Measurements from ENCODE around the gene SPATA2L. TPM values are rescaled to one million over a fixed set of nuclear protein-coding genes. Genes with fewer than 3 reads are reported as not detected.

The SPATA2L gene
- total and polyA plus RNA-seq, 2 of the 8 experiments (the other 6 are each of a cell fraction or from before 2014, with no cell fraction given) = 9.3 to 12.5 TPM

DNA sequence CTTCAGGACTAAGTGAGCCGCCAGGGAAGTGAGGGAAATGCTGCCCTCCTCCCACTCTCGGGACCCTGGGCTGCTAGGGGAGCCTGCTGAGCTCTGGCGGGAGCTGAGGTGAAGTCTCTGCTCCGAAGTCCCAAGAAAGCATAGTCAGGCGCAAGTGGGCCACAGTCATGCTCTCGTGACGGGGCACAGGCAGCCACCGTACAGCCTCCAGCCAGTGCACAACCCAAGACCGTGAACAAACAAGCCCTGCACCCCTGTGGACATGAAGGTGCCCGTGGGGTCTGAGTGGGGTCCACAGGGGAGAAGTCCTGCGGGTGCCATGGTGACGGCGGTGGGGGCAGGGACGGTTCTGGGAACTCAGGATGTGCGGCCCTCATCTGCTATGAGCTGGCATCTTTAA is 44.5 kb upstream of the SPATA2L start:
- Histone ChIP-seq H3K4me1 (replicated peaks in 1 of 4; ENCODE audit: control insufficient read depth in 3 of 4, insufficient read depth in 4 of 4, low read length in 3 of 4) (no peaks in the 10 kb centered on the region), H4K20me1 (replicated peaks in 1 of 2; ENCODE audit: control insufficient read depth in 1 of 2, insufficient read depth in 2 of 2, low read length in 2 of 2) (peaks cover 1 to 12% of the 10 kb centered on the region in 2 experiments), H3K27me3 (replicated peaks in 1 of 4; ENCODE audit: control insufficient read depth in 3 of 4, extremely low read depth in 1 of 4, insufficient read depth in 3 of 4, low read length in 3 of 4) (no peaks in the 10 kb centered on the region), H3K79me1 (ENCODE audit: low read depth, low read length) (peaks cover 2% of the 10 kb centered on the region; the same call in 1 of the 2 replicates), H4K91ac (replicated peaks; ENCODE audit: insufficient read length, low read length) (no peak overlapping the region), H3K56ac (replicated peaks; ENCODE audit: insufficient read length, low read depth, low read length) (no peak overlapping the region), H2BK20ac (ENCODE audit: low read length) (no peak overlapping the region), H3K23me2 (ENCODE audit: low read depth, low read length) (no peaks in the 10 kb centered on the region), H2AK5ac (ENCODE audit: low read depth, low read length) (no peak overlapping the region), H3K9me3 (ENCODE audit: insufficient read depth in 2 of 2, low read depth in 1 of 2, low read length in 1 of 2) (no peaks in the 10 kb centered on the region), H3K79me2 (ENCODE audit: control insufficient read depth in 1 of 2, insufficient read depth in 2 of 2, low read length in 2 of 2) (no peaks in the 10 kb centered on the region), H4K5ac (ENCODE audit: insufficient read length, low read depth, low read length) (no peak overlapping the region), H3K27ac (ENCODE audit: low read depth, low read length) (no peak overlapping the region), H3K4ac (replicated peaks; ENCODE audit: insufficient read length, low read depth, low read length) (no peak overlapping the region), H2BK12ac (ENCODE audit: low read depth, low read length) (no peak overlapping the region), H3K9ac (replicated peaks in 1 of 4; ENCODE audit: extremely low read depth in 1 of 4, low read depth in 3 of 4, low read length in 3 of 4) (no peak overlapping the region), H3K14ac (ENCODE audit: insufficient read length) (no peak overlapping the region), H3K23ac (ENCODE audit: insufficient read length) (no peak overlapping the region), H2AFZ (ENCODE audit: low read length) (no peak overlapping the region), H2BK120ac (replicated peaks; ENCODE audit: low read depth, low read length) (no peak overlapping the region), H3K4me3 (ENCODE audit: extremely low read depth in 1 of 4, insufficient read depth in 2 of 4, low read depth in 3 of 4, low read length in 4 of 4) (no peak overlapping the region), H2BK5ac (ENCODE audit: low read depth, low read length) (no peak overlapping the region), H2BK15ac (ENCODE audit: low read length) (no peak overlapping the region), H3K18ac (ENCODE audit: extremely low read depth, low read length) (no peak overlapping the region), H4K8ac (ENCODE audit: extremely low read depth, insufficient read depth, low read length) (no peak overlapping the region), H3K36me3 (ENCODE audit: control insufficient read depth in 2 of 4, insufficient read depth in 4 of 4, low read length in 3 of 4) (peaks cover 24 to 61% (median 51%) of the 10 kb centered on the region in 4 experiments), H3K4me2 (ENCODE audit: insufficient read depth in 1 of 2, low read depth in 2 of 2, low read length in 2 of 2) (no peak overlapping the region)
- no peak for TF ChIP-seq TAF1 (IDR thresholded peaks at IDR 0.05; ENCODE audit: low read depth, low read length)
- no peak for TF ChIP-seq EGR1 (IDR thresholded peaks at IDR 0.05; ENCODE audit: borderline replicate concordance, low read depth, low read length)
- TF ChIP-seq GABPA (IDR thresholded peaks at IDR 0.05; ENCODE audit: borderline replicate concordance, insufficient read depth, low read length) = no peak
- TF ChIP-seq RAD21 (IDR thresholded peaks at IDR 0.05 in 1 of 2, conservative IDR thresholded peaks at IDR 0.05 in 1 of 2; ENCODE audit: low read depth in 2 of 2, low read length in 2 of 2) = no peak
- no peak for TF ChIP-seq NRF1 (IDR thresholded peaks at IDR 0.05; ENCODE audit: low read depth, low read length)
- TF ChIP-seq CHD2 (IDR thresholded peaks at IDR 0.05; ENCODE audit: low read length) = no peak
- TF ChIP-seq, protein P1, sequence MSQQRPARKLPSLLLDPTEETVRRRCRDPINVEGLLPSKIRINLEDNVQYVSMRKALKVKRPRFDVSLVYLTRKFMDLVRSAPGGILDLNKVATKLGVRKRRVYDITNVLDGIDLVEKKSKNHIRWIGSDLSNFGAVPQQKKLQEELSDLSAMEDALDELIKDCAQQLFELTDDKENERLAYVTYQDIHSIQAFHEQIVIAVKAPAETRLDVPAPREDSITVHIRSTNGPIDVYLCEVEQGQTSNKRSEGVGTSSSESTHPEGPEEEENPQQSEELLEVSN (IDR thresholded peaks at IDR 0.05) = no peak
- TF ChIP-seq HDAC6 (IDR thresholded peaks at IDR 0.05; ENCODE audit: low read depth, low read length) = no peak
- 89% methylated on average over 15 of the region's 15 CpGs; no CpG with 5 or more reads in 1 of the 2 experiments for WGBS, 2 experiments (ENCODE audit: extremely low coverage in 1 of 2, insufficient coverage in 1 of 2, insufficient read length in 1 of 2, insufficient replicate concordance in 2 of 2, low coverage in 1 of 2, low lambda C conversion rate in 2 of 2, missing lambda C conversion rate in 1 of 2)
- POLR2A ChIA-PET (ENCODE audit: partially characterized antibody) = interaction anchor here (1.2 to 2.2 kb wide), 4 partner anchors 7 to 24 kb away, joined by 3 to 7 read pairs (median 4); no protein-coding TSS in a partner anchor
- no peak for FAIRE-seq
- DNase-seq (ENCODE audit: low read depth in 1 of 2, low spot score in 2 of 2) = no peak
- CTCF ChIA-PET (ENCODE audit: partially characterized antibody) = interaction anchor here (0.6 to 2.0 kb wide), 6 partner anchors 9 to 166 kb away, joined by 3 to 7 read pairs (median 3); no protein-coding TSS in a partner anchor

Data from H1 (cell line).